ENCODE measurements around the gene CNIH3. TPM values are rescaled to one million over a fixed set of nuclear protein-coding genes. Genes with fewer than 3 reads are reported as not detected.

The CNIH3 gene
- total RNA-seq, 4 donors from 2014 or later: 0.81 to 2.2 (median 1.4) TPM

DNA sequence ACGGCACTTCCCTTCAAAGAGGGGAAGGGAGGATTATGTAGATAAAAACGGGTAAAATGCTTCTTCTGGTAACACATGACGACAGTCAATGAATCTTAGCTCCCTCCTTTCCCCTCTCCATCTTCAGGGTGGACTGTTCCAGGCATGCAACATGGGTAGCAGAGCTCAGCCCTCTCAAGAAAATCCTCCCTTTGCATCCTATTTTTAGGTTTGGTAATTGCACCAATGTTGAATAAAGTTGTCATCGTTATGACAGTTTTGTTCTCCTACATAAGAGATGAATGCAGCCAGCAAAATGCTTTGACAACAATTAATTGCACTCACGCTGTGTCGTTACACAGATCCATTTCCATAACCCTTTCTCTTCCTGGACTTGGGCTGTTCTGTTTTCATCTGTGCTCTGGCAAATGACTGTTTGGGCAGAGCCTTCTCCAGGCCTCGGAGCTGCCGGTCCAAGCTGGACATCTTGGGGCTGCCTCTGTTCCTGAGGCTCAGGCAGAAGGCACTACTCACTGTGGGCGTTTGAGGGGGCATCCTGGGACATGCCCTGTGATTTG is 127.6 kb downstream of the CNIH3 start:
- H3K4me3 ChIP-seq: no peak overlapping the region
- H3K27me3 ChIP-seq: no peaks in the 10 kb centered on the region
- TF ChIP-seq, protein P1, sequence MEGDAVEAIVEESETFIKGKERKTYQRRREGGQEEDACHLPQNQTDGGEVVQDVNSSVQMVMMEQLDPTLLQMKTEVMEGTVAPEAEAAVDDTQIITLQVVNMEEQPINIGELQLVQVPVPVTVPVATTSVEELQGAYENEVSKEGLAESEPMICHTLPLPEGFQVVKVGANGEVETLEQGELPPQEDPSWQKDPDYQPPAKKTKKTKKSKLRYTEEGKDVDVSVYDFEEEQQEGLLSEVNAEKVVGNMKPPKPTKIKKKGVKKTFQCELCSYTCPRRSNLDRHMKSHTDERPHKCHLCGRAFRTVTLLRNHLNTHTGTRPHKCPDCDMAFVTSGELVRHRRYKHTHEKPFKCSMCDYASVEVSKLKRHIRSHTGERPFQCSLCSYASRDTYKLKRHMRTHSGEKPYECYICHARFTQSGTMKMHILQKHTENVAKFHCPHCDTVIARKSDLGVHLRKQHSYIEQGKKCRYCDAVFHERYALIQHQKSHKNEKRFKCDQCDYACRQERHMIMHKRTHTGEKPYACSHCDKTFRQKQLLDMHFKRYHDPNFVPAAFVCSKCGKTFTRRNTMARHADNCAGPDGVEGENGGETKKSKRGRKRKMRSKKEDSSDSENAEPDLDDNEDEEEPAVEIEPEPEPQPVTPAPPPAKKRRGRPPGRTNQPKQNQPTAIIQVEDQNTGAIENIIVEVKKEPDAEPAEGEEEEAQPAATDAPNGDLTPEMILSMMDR (IDR thresholded peaks at IDR 0.05): no peak
- TF ChIP-seq POLR2AphosphoS5 (IDR thresholded peaks at IDR 0.05) (no peak), EP300 (IDR thresholded peaks at IDR 0.05) (no peak), POLR2A (IDR thresholded peaks at IDR 0.05) (no peak)
- 22 to 33% methylated on average over 5 to 9 of the region's 9 CpGs for WGBS, 2 donors (ENCODE audit: low coverage in 1 of 2)
- peaks cover 0 to 26% (median 0%) of the 10 kb centered on the region in 3 donors for H3K4me1 ChIP-seq
- no peak overlapping the region for H3K27ac ChIP-seq
- no peak for ATAC-seq
- no peaks in the 10 kb centered on the region for H3K36me3 ChIP-seq
- H3K9me3 ChIP-seq: no peaks in the 10 kb centered on the region

DNA sequence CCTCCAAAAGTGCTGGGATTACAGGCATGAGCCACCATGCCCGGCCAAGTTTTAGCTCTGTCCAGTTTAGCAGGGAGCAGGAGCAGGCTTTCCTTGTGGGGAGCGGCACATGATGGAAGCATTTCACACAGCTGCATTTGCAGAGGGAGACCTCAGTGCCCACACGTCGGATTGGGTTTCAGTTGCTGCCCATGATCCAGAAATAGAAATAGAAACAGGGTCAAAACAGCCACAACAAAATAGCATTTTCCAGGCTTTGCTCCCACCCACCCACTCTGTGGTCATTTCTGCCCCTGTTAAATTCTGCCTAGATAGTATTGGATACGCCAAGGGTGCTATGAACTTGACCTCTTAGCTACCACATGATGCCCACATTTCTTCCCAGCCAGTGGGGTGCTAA is 128.4 kb downstream of the CNIH3 start:
- WGBS, 2 donors (ENCODE audit: low coverage in 1 of 2): 73 to 100% methylated on average over 1 to 3 of the region's 5 CpGs
- Histone ChIP-seq H3K4me1 (peaks cover 0 to 23% (median 0%) of the 10 kb centered on the region in 3 donors), H3K27me3 (no peaks in the 10 kb centered on the region), H3K9me3 (no peaks in the 10 kb centered on the region), H3K27ac (no peak overlapping the region), H3K36me3 (no peaks in the 10 kb centered on the region), H3K4me3 (no peak overlapping the region)
- no peak for TF ChIP-seq EP300 (IDR thresholded peaks at IDR 0.05)
- no peak for TF ChIP-seq POLR2A (IDR thresholded peaks at IDR 0.05)
- no peak for TF ChIP-seq POLR2AphosphoS5 (IDR thresholded peaks at IDR 0.05)
- TF ChIP-seq, protein P1 (IDR thresholded peaks at IDR 0.05): no peak
- ATAC-seq: no peak

DNA sequence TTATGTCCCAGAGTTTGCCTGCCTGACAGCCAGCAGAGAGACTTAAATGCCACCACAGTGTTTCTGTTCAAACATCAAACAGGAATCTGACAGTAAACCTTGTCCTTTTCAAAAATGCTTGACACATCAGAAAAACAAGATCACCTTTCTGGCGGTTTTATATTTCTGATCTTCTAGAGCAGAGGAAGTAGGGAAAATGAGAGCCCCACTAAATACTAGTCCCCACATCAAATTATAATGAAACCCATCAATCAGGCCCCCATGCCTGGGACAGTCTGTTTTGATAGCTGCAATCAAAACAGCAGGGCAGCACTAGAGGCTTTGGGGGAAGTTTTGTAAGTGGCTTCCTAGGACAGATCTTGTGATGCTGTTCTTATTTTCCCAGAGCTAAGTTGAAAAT is 129.3 kb downstream of the CNIH3 start:
- Histone ChIP-seq H3K4me1 (peaks cover 0 to 14% (median 0%) of the 10 kb centered on the region in 3 donors), H3K27ac (no peak overlapping the region), H3K9me3 (no peaks in the 10 kb centered on the region), H3K27me3 (no peaks in the 10 kb centered on the region), H3K36me3 (no peaks in the 10 kb centered on the region), H3K4me3 (no peak overlapping the region)
- WGBS, 2 donors (ENCODE audit: low coverage in 1 of 2): 80 to 100% methylated on average over 1 of the region's 1 CpG
- no peak for TF ChIP-seq EP300 (IDR thresholded peaks at IDR 0.05)
- TF ChIP-seq POLR2AphosphoS5 (IDR thresholded peaks at IDR 0.05): no peak
- no peak for TF ChIP-seq POLR2A (IDR thresholded peaks at IDR 0.05)
- TF ChIP-seq, protein P1 (IDR thresholded peaks at IDR 0.05): no peak
- no peak for ATAC-seq

- Histone ChIP-seq H3K27ac (no peak overlapping the region), H3K36me3 (no peaks in the 10 kb centered on the region), H3K4me1 (peaks cover 0 to 13% (median 0%) of the 10 kb centered on the region in 3 donors), H3K9me3 (no peaks in the 10 kb centered on the region), H3K27me3 (no peaks in the 10 kb centered on the region), H3K4me3 (no peak overlapping the region)
- ATAC-seq: no peak
- no peak for TF ChIP-seq POLR2AphosphoS5 (IDR thresholded peaks at IDR 0.05)
- no peak for TF ChIP-seq POLR2A (IDR thresholded peaks at IDR 0.05)
- TF ChIP-seq, protein P1 (IDR thresholded peaks at IDR 0.05): no peak
- no peak for TF ChIP-seq EP300 (IDR thresholded peaks at IDR 0.05)
- 88 to 100% methylated on average over 3 of the region's 4 CpGs for WGBS, 2 donors (ENCODE audit: low coverage in 1 of 2)
Observed at GRCh38 chr1:224745924-224746323, 129.8 kb downstream of the CNIH3 start.

DNA sequence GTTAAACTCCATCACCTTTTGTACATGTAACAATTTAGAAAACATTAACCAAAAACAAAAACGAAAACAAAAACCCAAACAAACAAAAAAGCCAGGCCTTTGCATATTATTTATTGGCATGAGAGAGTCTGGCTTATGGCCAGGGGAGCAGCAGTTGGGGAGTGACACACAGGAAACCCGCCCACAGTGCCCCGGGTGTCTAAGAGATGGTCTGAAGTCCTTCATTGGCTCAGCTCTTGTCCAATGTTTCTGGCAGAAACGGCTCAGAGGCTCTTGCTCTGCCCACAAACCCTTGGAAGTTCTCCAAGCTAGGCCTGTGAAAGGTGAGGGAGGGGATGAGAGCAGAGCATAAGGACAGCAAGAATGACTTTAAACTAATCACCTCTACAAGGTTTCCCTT is 131.5 kb downstream of the CNIH3 start:
- TF ChIP-seq EP300 (IDR thresholded peaks at IDR 0.05) (no peak), POLR2AphosphoS5 (IDR thresholded peaks at IDR 0.05) (no peak), POLR2A (IDR thresholded peaks at IDR 0.05) (no peak)
- TF ChIP-seq, protein P1 (IDR thresholded peaks at IDR 0.05): no peak
- Histone ChIP-seq H3K9me3 (no peaks in the 10 kb centered on the region), H3K36me3 (no peaks in the 10 kb centered on the region), H3K27me3 (no peaks in the 10 kb centered on the region), H3K27ac (no peak overlapping the region), H3K4me3 (no peak overlapping the region), H3K4me1 (peaks cover 0 to 13% (median 0%) of the 10 kb centered on the region in 3 donors)
- no peak for ATAC-seq
- 58 to 63% methylated on average over 2 to 3 of the region's 4 CpGs for whole genome bisulfite sequencing, 2 donors (ENCODE audit: low coverage in 1 of 2)
